Measurements from ENCODE around the gene ST8SIA1.

DNA sequence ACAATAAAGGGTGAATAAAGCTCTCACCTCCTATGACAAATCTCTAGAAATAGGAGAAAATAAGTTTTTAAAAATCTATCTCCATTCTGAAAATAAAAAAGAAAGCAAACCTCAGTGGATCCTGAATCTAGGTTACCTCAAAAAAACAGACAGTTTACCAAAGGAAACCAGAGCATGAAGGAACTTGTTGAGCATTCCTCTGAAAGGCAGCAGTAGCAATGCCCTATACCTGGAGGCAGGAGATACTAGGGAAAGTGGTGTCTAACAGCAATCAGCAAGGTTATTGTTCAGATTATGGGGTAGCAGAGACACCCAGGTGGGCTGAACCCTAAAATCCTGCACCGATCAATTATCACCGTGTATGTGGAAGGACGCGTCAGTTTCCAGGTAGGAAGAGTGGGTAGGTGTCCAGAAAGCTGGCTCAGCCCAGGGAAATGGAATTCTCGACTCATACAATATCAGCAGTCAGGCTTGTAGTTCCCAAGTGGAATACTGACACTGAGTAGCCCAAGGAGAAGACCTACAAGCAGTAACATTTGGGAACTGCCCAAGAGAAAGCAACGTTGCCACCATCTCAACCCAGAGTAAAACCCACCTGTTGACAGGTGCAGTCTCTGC is 128.3 kb downstream of the ST8SIA1 start:
- no peak for TF ChIP-seq CTCF (IDR thresholded peaks at IDR 0.05; ENCODE audit: low read length)
- TF ChIP-seq EZH2phosphoT487 (IDR thresholded peaks at IDR 0.05; ENCODE audit: low read length) = no peak
